ENCODE results near the gene KIF3B. TPM values are rescaled to one million over a fixed set of nuclear protein-coding genes. Genes with fewer than 3 reads are reported as not detected.
"Not testable (repeated sequence)": the region's sequence is repeated elsewhere in the genome, so short reads cannot be mapped to it uniquely, and the experiment has no call there.

Gene KIF3B
- total RNA-seq, 1 experiment from 2014 or later = 49.0 TPM

DNA sequence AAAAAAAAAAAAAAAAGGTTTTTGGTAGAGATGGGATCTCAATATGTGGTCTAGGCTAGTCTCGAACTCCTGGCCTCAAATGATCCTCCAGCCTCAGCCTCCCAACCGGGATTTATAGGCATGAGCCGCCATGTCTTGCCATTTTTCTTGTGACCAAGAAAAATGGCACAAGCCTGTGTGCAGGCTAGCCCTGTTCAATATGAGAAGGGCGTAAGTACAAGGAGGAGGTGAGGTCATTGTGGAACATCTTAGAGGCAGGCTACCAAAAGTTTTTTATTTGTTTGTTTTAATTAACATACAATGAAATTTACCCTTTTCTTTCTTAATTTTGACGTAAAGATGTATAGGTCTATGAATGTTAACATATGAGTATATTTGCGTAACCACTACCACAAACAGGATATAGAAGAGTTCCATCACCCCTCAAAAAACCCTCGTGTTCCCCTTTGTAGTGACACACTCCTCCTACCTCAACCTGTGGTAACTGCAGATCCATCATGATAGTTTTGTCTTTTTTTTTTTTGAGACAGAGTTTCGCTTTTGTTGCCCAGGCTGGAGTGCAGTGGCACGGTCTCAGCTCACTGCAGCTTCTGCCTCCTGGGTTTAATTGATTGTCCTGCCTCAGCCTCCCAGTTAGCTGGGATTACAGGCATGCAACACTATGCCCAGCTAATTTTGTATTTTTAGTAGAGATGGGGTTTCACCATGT lies 28.3 kb upstream of the KIF3B start:
- no peak for DNase-seq
- no peaks in the 10 kb centered on the region for H3K36me3 ChIP-seq (ENCODE audit: control insufficient read depth, insufficient read depth, low read length)
- no peaks in the 10 kb centered on the region for H3K27me3 ChIP-seq (replicated peaks; ENCODE audit: control insufficient read depth, insufficient read depth, low read length)
- no peaks in the 10 kb centered on the region for H3K27me3 Mint-ChIP-seq (ENCODE audit: insufficient read depth, unreplicated experiment)
- TF ChIP-seq, protein P1, sequence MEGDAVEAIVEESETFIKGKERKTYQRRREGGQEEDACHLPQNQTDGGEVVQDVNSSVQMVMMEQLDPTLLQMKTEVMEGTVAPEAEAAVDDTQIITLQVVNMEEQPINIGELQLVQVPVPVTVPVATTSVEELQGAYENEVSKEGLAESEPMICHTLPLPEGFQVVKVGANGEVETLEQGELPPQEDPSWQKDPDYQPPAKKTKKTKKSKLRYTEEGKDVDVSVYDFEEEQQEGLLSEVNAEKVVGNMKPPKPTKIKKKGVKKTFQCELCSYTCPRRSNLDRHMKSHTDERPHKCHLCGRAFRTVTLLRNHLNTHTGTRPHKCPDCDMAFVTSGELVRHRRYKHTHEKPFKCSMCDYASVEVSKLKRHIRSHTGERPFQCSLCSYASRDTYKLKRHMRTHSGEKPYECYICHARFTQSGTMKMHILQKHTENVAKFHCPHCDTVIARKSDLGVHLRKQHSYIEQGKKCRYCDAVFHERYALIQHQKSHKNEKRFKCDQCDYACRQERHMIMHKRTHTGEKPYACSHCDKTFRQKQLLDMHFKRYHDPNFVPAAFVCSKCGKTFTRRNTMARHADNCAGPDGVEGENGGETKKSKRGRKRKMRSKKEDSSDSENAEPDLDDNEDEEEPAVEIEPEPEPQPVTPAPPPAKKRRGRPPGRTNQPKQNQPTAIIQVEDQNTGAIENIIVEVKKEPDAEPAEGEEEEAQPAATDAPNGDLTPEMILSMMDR (IDR thresholded peaks at IDR 0.05; ENCODE audit: insufficient read depth in 1 of 2, low read depth in 1 of 2, low read length in 1 of 2, severe bottlenecking in 1 of 2, unreplicated experiment in 1 of 2) = no peak
- no peaks in the 10 kb centered on the region for H3K36me3 Mint-ChIP-seq (ENCODE audit: insufficient read depth, unreplicated experiment)
- H3K4me3 Mint-ChIP-seq (ENCODE audit: unreplicated experiment) = no peak overlapping the region
- H3K4me1 Mint-ChIP-seq (ENCODE audit: low read depth, unreplicated experiment) = peaks cover 14% of the 10 kb centered on the region
- no TSS peak for BruUV-seq (replicated peaks)
- POLR2A ChIA-PET = no interaction called here
- no peaks in the 10 kb centered on the region for H3K9me3 Mint-ChIP-seq (ENCODE audit: unreplicated experiment)
- H3K4me3 ChIP-seq (ENCODE audit: low read depth, low read length) = no peak overlapping the region
- CTCF ChIA-PET = no interaction called here
- peaks cover 6% of the 10 kb centered on the region for H3K4me1 ChIP-seq
- intact Hi-C loops (cut with micrococcal nuclease; ENCODE audit: unreplicated experiment) = no loop called here
- no peaks in the 10 kb centered on the region for H3K9me3 ChIP-seq
- H3K27ac Mint-ChIP-seq (ENCODE audit: unreplicated experiment) = no peak overlapping the region

DNA sequence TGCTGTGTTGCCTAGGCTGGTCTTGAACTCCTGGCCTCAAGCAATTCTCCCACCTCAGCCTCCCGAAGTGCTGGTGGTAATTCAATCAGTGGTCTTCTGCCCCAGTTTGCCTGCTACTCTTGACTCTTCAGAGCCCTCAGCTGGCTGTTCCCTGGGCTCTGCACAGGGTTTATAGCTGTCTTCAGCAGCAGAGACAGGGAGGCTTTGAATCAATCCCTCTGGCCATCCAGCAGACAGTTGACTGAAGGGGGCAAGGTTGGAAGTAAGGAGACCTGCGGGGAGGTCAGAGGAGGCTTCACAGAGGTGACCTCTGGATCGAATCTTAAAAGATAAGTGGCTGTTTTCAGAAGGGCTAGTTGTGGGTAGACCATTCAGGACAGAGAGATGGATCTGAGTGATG lies 26.0 kb upstream of the KIF3B start:
- no peaks in the 10 kb centered on the region for H3K27me3 ChIP-seq (replicated peaks; ENCODE audit: control insufficient read depth, insufficient read depth, low read length)
- POLR2A ChIA-PET = no interaction called here
- no peak overlapping the region for H3K4me3 ChIP-seq (ENCODE audit: low read depth, low read length)
- Mint-ChIP-seq H3K27me3 (ENCODE audit: insufficient read depth, unreplicated experiment) (no peaks in the 10 kb centered on the region), H3K9me3 (ENCODE audit: unreplicated experiment) (no peaks in the 10 kb centered on the region), H3K4me3 (ENCODE audit: unreplicated experiment) (no peak overlapping the region), H3K4me1 (ENCODE audit: low read depth, unreplicated experiment) (peaks cover 7% of the 10 kb centered on the region), H3K36me3 (ENCODE audit: insufficient read depth, unreplicated experiment) (peaks cover 2% of the 10 kb centered on the region), H3K27ac (ENCODE audit: unreplicated experiment) (no peak overlapping the region)
- peaks cover 15% of the 10 kb centered on the region for H3K4me1 ChIP-seq
- H3K36me3 ChIP-seq (ENCODE audit: control insufficient read depth, insufficient read depth, low read length) = no peaks in the 10 kb centered on the region
- H3K9me3 ChIP-seq = no peaks in the 10 kb centered on the region
- TF ChIP-seq, protein P1 (IDR thresholded peaks at IDR 0.05; ENCODE audit: insufficient read depth in 1 of 2, low read depth in 1 of 2, low read length in 1 of 2, severe bottlenecking in 1 of 2, unreplicated experiment in 1 of 2) = no peak
- DNase-seq = no peak
- CTCF ChIA-PET = no interaction called here
- intact Hi-C loops (cut with micrococcal nuclease; ENCODE audit: unreplicated experiment) = no loop called here
- no TSS peak for BruUV-seq (replicated peaks)

DNA sequence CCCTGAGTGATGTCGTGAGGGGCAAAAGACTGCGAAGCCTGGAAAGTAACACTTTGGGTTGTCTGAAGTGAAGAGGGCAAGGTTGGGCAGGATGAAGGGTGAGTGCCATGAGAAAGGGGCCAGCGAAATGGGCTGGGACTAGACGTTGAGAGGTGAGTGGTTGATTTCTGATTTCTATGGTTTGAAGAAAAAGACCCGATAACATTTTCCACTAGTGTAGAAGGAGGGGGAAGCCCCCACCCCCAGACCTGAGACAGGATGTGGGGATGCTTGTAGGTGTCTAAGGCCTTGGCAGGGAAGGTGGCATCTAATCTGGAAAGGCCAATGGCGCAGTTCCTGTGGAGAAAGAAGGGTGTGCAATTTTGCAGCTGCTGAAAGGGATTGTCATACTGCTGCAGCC lies 25.3 kb upstream of the KIF3B start:
- H3K4me3 ChIP-seq (ENCODE audit: low read depth, low read length) = no peak overlapping the region
- peaks cover 22% of the 10 kb centered on the region for H3K4me1 ChIP-seq
- Mint-ChIP-seq H3K27me3 (ENCODE audit: insufficient read depth, unreplicated experiment) (no peaks in the 10 kb centered on the region), H3K36me3 (ENCODE audit: insufficient read depth, unreplicated experiment) (peaks cover 6% of the 10 kb centered on the region), H3K4me1 (ENCODE audit: low read depth, unreplicated experiment) (peaks cover 11% of the 10 kb centered on the region), H3K27ac (ENCODE audit: unreplicated experiment) (peak overlapping the region; percentile 19), H3K9me3 (ENCODE audit: unreplicated experiment) (no peaks in the 10 kb centered on the region), H3K4me3 (ENCODE audit: unreplicated experiment) (no peak overlapping the region)
- ChIA-PET CTCF (interaction anchor here (0.6 kb wide), 1 partner anchor 19 kb away, joined by 5 read pairs; no protein-coding TSS in a partner anchor), POLR2A (no interaction called here)
- TF ChIP-seq, protein P1 (IDR thresholded peaks at IDR 0.05; ENCODE audit: insufficient read depth in 1 of 2, low read depth in 1 of 2, low read length in 1 of 2, severe bottlenecking in 1 of 2, unreplicated experiment in 1 of 2) = no peak
- no TSS peak for BruUV-seq (replicated peaks)
- H3K9me3 ChIP-seq = no peaks in the 10 kb centered on the region
- intact Hi-C loops (cut with micrococcal nuclease; ENCODE audit: unreplicated experiment) = no loop called here
- H3K27me3 ChIP-seq (replicated peaks; ENCODE audit: control insufficient read depth, insufficient read depth, low read length) = no peaks in the 10 kb centered on the region
- H3K36me3 ChIP-seq (ENCODE audit: control insufficient read depth, insufficient read depth, low read length) = no peaks in the 10 kb centered on the region
- no peak for DNase-seq

DNA sequence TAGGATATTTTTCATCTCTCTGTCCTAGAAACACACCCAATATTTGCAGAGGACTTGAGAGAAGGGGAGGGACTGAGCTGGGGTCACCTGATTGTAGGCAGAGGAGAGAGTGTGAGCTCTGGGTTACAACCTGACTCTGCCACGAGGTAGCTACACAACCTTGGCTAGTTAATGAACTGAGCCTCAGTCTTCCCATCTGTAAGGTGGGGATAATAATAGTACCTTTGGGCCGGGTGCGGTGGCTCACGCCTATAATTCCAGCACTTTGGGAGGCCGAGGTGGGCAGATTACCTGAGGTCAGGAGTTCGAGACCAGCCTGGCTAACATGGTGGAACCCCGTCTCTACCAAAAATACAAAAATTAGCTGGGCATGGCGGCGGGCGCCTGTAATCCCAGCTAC lies 16.5 kb upstream of the KIF3B start:
- CTCF ChIA-PET; H3K9me3 Mint-ChIP-seq (ENCODE audit: unreplicated experiment); H3K36me3 Mint-ChIP-seq (ENCODE audit: insufficient read depth, unreplicated experiment); H3K27ac Mint-ChIP-seq (ENCODE audit: unreplicated experiment); H3K4me3 Mint-ChIP-seq (ENCODE audit: unreplicated experiment); intact Hi-C loops (cut with micrococcal nuclease; ENCODE audit: unreplicated experiment); H3K36me3 ChIP-seq (ENCODE audit: control insufficient read depth, insufficient read depth, low read length); H3K27me3 Mint-ChIP-seq (ENCODE audit: insufficient read depth, unreplicated experiment); POLR2A ChIA-PET; BruUV-seq (replicated peaks); H3K4me3 ChIP-seq (ENCODE audit: low read depth, low read length); H3K27me3 ChIP-seq (replicated peaks; ENCODE audit: control insufficient read depth, insufficient read depth, low read length); DNase-seq; H3K9me3 ChIP-seq: not testable (repeated sequence)
- H3K4me1 Mint-ChIP-seq (ENCODE audit: low read depth, unreplicated experiment) = peaks cover 17% of the 10 kb centered on the region
- H3K4me1 ChIP-seq = peaks cover 20% of the 10 kb centered on the region
